Thoracic aorta (tissue), 2 donors: ENCODE data around the gene EXOC1. TPM values are rescaled to one million over a fixed set of nuclear protein-coding genes. Genes with fewer than 3 reads are reported as not detected.

Experiments
- ATAC-seq: fragments of 150-250 bp; one replicate; pipeline ENCODE4 v1.8.0; 2017; ENCODE audit warnings: low read depth; ENCODE audit not compliant: insufficient number of reproducible peaks, low FRiP score
- DNase-seq: peaks from one replicate; pipeline ENCODE4 v3.0.0-alpha.2; 2020; ENCODE audit warnings: low spot score
- H3K27ac ChIP-seq, 2 donors: fragments of 200-600 bp; sonication (generic); 1 replicate in 1 of 2; 2 replicates in 1 of 2; pipeline ENCODE4 v1.5.1; 2016; ENCODE audit warnings: mild to moderate bottlenecking in 2 of 2, moderate library complexity in 2 of 2
- H3K27me3 ChIP-seq: fragments of 200-600 bp; sonication (generic); replicated peaks from 2 replicates; pipeline ENCODE4 v1.6.0; 2016; ENCODE audit warnings: mild to moderate bottlenecking; ENCODE audit not compliant: insufficient read depth
- H3K36me3 ChIP-seq: fragments of 200-600 bp; sonication (generic); one replicate; pipeline ENCODE4 v1.5.1; 2016
- H3K4me1 ChIP-seq, 2 donors: fragments of 200-600 bp; sonication (generic); 1 replicate in 1 of 2; 2 replicates in 1 of 2; pipeline versions ENCODE4 v1.5.1 to v1.6.0; 2016; ENCODE audit warnings: low read depth in 2 of 2, mild to moderate bottlenecking in 1 of 2; ENCODE audit not compliant: control insufficient read depth in 1 of 2
- H3K4me3 ChIP-seq: fragments of 200-600 bp; sonication (generic); 2 replicates; pipeline ENCODE4 v1.5.1; 2016; ENCODE audit warnings: mild to moderate bottlenecking
- H3K9me3 ChIP-seq: fragments of 200-600 bp; sonication (generic); 2 replicates; pipeline ENCODE4 v1.5.1; 2016
- CTCF ChIP-seq: fragments of 200-600 bp; sonication (generic); IDR thresholded peaks from one replicate; pipeline ENCODE4 v1.5.1; 2019; ENCODE audit warnings: antibody characterized with exemption
- total RNA-seq, 2 donors: library from RNA; depleted of rRNA; stranded (reverse); fragments of >200 nt; gene quantifications; one replicate each; pipeline versions ENCODE4 v1.1.0 to v1.2.3, GENCODE V29; 2016

The EXOC1 gene
- total RNA-seq, 2 donors from 2014 or later, result 33.5 to 60.5 TPM

GRCh38 chr4:55874831-55875230 lies 21.4 kb downstream of the EXOC1 start:
- Histone ChIP-seq H3K9me3 (no peaks in the 10 kb centered on the region), H3K27ac (no peak overlapping the region), H3K36me3 (peaks cover 28% of the 10 kb centered on the region), H3K4me3 (no peak overlapping the region), H3K4me1 (peaks cover 5 to 12% of the 10 kb centered on the region in 2 donors), H3K27me3 (no peaks in the 10 kb centered on the region)
- no peak for TF ChIP-seq CTCF
- ATAC-seq (no peak), DNase-seq (no peak)

DNA sequence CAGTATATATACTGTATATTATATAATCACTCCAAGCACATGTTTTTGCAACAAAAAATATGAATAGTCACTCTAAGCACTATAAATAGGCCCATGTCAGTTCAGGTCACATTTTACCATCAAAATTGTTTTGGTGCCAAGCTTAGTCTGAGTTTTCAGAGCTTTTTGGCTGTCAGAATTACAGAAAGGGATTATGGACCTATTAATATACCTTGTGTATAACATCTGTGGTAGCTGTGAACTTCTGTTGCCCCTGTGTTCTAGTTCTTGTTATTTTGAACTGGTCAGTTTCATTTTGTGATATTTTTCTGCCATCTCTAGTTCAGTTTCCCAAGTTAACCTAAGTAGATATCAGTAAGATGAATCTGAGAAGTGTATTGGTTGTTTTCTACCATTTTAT lies 22.9 kb downstream of the EXOC1 start:
- ATAC-seq (peak; percentile 20), DNase-seq (no peak)
- Histone ChIP-seq H3K4me3 (no peak overlapping the region), H3K27ac (no peak overlapping the region), H3K36me3 (peaks cover 21% of the 10 kb centered on the region), H3K4me1 (peaks cover 5 to 12% of the 10 kb centered on the region in 2 donors), H3K27me3 (no peaks in the 10 kb centered on the region), H3K9me3 (no peaks in the 10 kb centered on the region)
- no peak for TF ChIP-seq CTCF

GRCh38 chr4:55879224-55879623 lies 25.8 kb downstream of the EXOC1 start:
- Histone ChIP-seq H3K4me3 (no peak overlapping the region), H3K27ac (no peak overlapping the region), H3K27me3 (no peaks in the 10 kb centered on the region), H3K4me1 (peaks cover 5 to 12% of the 10 kb centered on the region in 2 donors), H3K9me3 (no peaks in the 10 kb centered on the region), H3K36me3 (peaks cover 28% of the 10 kb centered on the region)
- DNase-seq (no peak), ATAC-seq (no peak)
- TF ChIP-seq CTCF, result no peak

GRCh38 chr4:55880652-55881280 lies 27.3 kb downstream of the EXOC1 start:
- peaks cover 5 to 12% of the 10 kb centered on the region in 2 donors for H3K4me1 ChIP-seq
- no peak for TF ChIP-seq CTCF
- H3K4me3 ChIP-seq, result no peak overlapping the region
- DNase-seq, result no peak
- no peak overlapping the region for H3K27ac ChIP-seq
- H3K27me3 ChIP-seq, result no peaks in the 10 kb centered on the region
- H3K9me3 ChIP-seq, result no peaks in the 10 kb centered on the region
- ATAC-seq, result no peak
- H3K36me3 ChIP-seq, result peaks cover 28% of the 10 kb centered on the region

GRCh38 chr4:55884093-55884850 lies 30.8 kb downstream of the EXOC1 start:
- Histone ChIP-seq H3K27ac (no peak overlapping the region), H3K4me1 (no peaks in the 10 kb centered on the region), H3K36me3 (peaks cover 21% of the 10 kb centered on the region), H3K9me3 (no peaks in the 10 kb centered on the region), H3K27me3 (no peaks in the 10 kb centered on the region), H3K4me3 (no peak overlapping the region)
- ATAC-seq (no peak), DNase-seq (no peak)
- TF ChIP-seq CTCF, result no peak
